ENCODE measurements around the gene LTBP2. TPM values are rescaled to one million over a fixed set of nuclear protein-coding genes. Genes with fewer than 3 reads are reported as not detected.

Gene LTBP2
- total RNA-seq, 4 donors from 2014 or later: 19.8 to 51.9 (median 28.8) TPM

GRCh38 chr14:74535756-74536325 is 76.2 kb downstream of the LTBP2 start:
- no peak for DNase-seq
- TF ChIP-seq CTCF (IDR thresholded peaks at IDR 0.05 in 4 of 5, conservative IDR thresholded peaks at IDR 0.05 in 1 of 5) (no peak), POLR2A (IDR thresholded peaks at IDR 0.05) (no peak)
- intact Hi-C loops (cut with DNase I; ENCODE audit: low total_unique reads): no loop called here

GRCh38 chr14:74533576-74533975 is 78.5 kb downstream of the LTBP2 start:
- H3K27me3 ChIP-seq: no peaks in the 10 kb centered on the region
- H3K36me3 ChIP-seq: no peaks in the 10 kb centered on the region
- TF ChIP-seq POLR2A (IDR thresholded peaks at IDR 0.05) (no peak), CTCF (IDR thresholded peaks at IDR 0.05 in 4 of 5, conservative IDR thresholded peaks at IDR 0.05 in 1 of 5) (no peak)
- H3K4me3 ChIP-seq: no peak overlapping the region
- ATAC-seq: no peak
- no peak for DNase-seq
- in situ Hi-C loops (cut with MboI; ENCODE audit: low sequenced_read_pairs in 4 of 4): no loop called here
- H3K9me3 ChIP-seq: no peaks in the 10 kb centered on the region
- no peak overlapping the region for H3K27ac ChIP-seq
- intact Hi-C loops (cut with DNase I; ENCODE audit: low total_unique reads): no loop called here
- no peaks in the 10 kb centered on the region for H3K4me1 ChIP-seq

More at GRCh38 chr14:74535756-74536325, 76.2 kb downstream of the LTBP2 start:
- Histone ChIP-seq H3K36me3 (no peaks in the 10 kb centered on the region), H3K4me1 (no peaks in the 10 kb centered on the region), H3K27me3 (no peaks in the 10 kb centered on the region), H3K4me3 (no peak overlapping the region), H3K9me3 (no peaks in the 10 kb centered on the region), H3K27ac (no peak overlapping the region)
- ATAC-seq: no peak
- in situ Hi-C loops (cut with MboI; ENCODE audit: low sequenced_read_pairs in 4 of 4): no loop called here

- TF ChIP-seq POLR2A (IDR thresholded peaks at IDR 0.05) (no peak), CTCF (IDR thresholded peaks at IDR 0.05 in 4 of 5, conservative IDR thresholded peaks at IDR 0.05 in 1 of 5) (no peak)
- Histone ChIP-seq H3K9me3 (no peaks in the 10 kb centered on the region), H3K4me3 (no peak overlapping the region), H3K27ac (no peak overlapping the region), H3K4me1 (no peaks in the 10 kb centered on the region), H3K36me3 (no peaks in the 10 kb centered on the region), H3K27me3 (no peaks in the 10 kb centered on the region)
- in situ Hi-C loops (cut with MboI; ENCODE audit: low sequenced_read_pairs in 4 of 4) (no loop called here), intact Hi-C loops (cut with DNase I; ENCODE audit: low total_unique reads) (no loop called here)
- no peak for ATAC-seq
- no peak for DNase-seq
Measured at GRCh38 chr14:74532246-74532645, 79.8 kb downstream of the LTBP2 start.

- DNase-seq (no peak), ATAC-seq (no peak)
- in situ Hi-C loops (cut with MboI; ENCODE audit: low sequenced_read_pairs in 4 of 4): no loop called here
- intact Hi-C loops (cut with DNase I; ENCODE audit: low total_unique reads): no loop called here
- no peak overlapping the region for H3K27ac ChIP-seq
- no peaks in the 10 kb centered on the region for H3K27me3 ChIP-seq
- H3K9me3 ChIP-seq: no peaks in the 10 kb centered on the region
- no peak overlapping the region for H3K4me3 ChIP-seq
- H3K36me3 ChIP-seq: no peaks in the 10 kb centered on the region
- no peak for TF ChIP-seq POLR2A (IDR thresholded peaks at IDR 0.05)
- TF ChIP-seq CTCF (IDR thresholded peaks at IDR 0.05 in 4 of 5, conservative IDR thresholded peaks at IDR 0.05 in 1 of 5): no peak
- H3K4me1 ChIP-seq: no peaks in the 10 kb centered on the region
Measured at GRCh38 chr14:74531467-74531866, 80.6 kb downstream of the LTBP2 start.

- no peaks in the 10 kb centered on the region for H3K4me1 ChIP-seq
- ATAC-seq: no peak
- in situ Hi-C loops (cut with MboI; ENCODE audit: low sequenced_read_pairs in 4 of 4): no loop called here
- H3K36me3 ChIP-seq: no peaks in the 10 kb centered on the region
- no peak overlapping the region for H3K4me3 ChIP-seq
- no peaks in the 10 kb centered on the region for H3K9me3 ChIP-seq
- TF ChIP-seq POLR2A (IDR thresholded peaks at IDR 0.05) (no peak), CTCF (IDR thresholded peaks at IDR 0.05 in 4 of 5, conservative IDR thresholded peaks at IDR 0.05 in 1 of 5) (no peak)
- no peak for DNase-seq
- intact Hi-C loops (cut with DNase I; ENCODE audit: low total_unique reads): no loop called here
- no peak overlapping the region for H3K27ac ChIP-seq
- H3K27me3 ChIP-seq: no peaks in the 10 kb centered on the region
Measured at GRCh38 chr14:74531006-74531405, 81.0 kb downstream of the LTBP2 start.
